Liver (tissue), 9 donors: ENCODE results near the gene STKLD1. TPM values are rescaled to one million over a fixed set of nuclear protein-coding genes. Genes with fewer than 3 reads are reported as not detected.

Experiments
- DNase-seq: peaks from one replicate; pipeline ENCODE4 v3.0.0-alpha.2; 2017; ENCODE audit warnings: low spot score
- H3K27ac ChIP-seq, 2 donors: one replicate each; pipeline ENCODE4 v1.7.0; 2013; ENCODE audit warnings: inconsistent platforms in 2 of 2, low read length in 2 of 2, control low read depth in 1 of 2, low read depth in 1 of 2, mild to moderate bottlenecking in 1 of 2
- H3K27me3 ChIP-seq, 4 donors: one replicate each; pipeline versions ENCODE4 v1.6.1 to v1.7.0; 2013; ENCODE audit warnings: low read length in 3 of 4, inconsistent platforms in 1 of 4, mild to moderate bottlenecking in 1 of 4, moderate library complexity in 1 of 4; ENCODE audit not compliant: control insufficient read depth in 4 of 4, insufficient read depth in 4 of 4
- H3K36me3 ChIP-seq, 4 donors: one replicate each; pipeline versions ENCODE4 v1.6.1 to v1.7.0; 2013; ENCODE audit warnings: low read length in 3 of 4, mild to moderate bottlenecking in 3 of 4, low read depth in 1 of 4, moderate library complexity in 1 of 4; ENCODE audit not compliant: control insufficient read depth in 4 of 4, insufficient read depth in 3 of 4
- H3K4me1 ChIP-seq, 4 donors: one replicate each; pipeline versions ENCODE4 v1.6.1 to v1.7.0; 2013; ENCODE audit warnings: low read length in 3 of 4, mild to moderate bottlenecking in 3 of 4, moderate library complexity in 1 of 4; ENCODE audit not compliant: control insufficient read depth in 4 of 4, insufficient read depth in 4 of 4
- H3K4me3 ChIP-seq, 3 donors: one replicate each; pipeline versions ENCODE4 v1.6.1 to v1.7.0; 2013; ENCODE audit warnings: low read length in 3 of 3, control low read depth in 1 of 3, low read depth in 1 of 3, mild to moderate bottlenecking in 1 of 3
- H3K9ac ChIP-seq, 2 donors: one replicate each; pipeline ENCODE4 v1.7.0; 2013; ENCODE audit warnings: low read length in 2 of 2, mild to moderate bottlenecking in 2 of 2, moderate library complexity in 2 of 2, control low read depth in 1 of 2, low read depth in 1 of 2
- H3K9me3 ChIP-seq, 4 donors: one replicate each; pipeline versions ENCODE4 v1.6.1 to v1.7.0; 2013; ENCODE audit warnings: low read length in 3 of 4; ENCODE audit not compliant: control insufficient read depth in 4 of 4
- ATF3 ChIP-seq: IDR thresholded peaks from 2 replicates; pipeline ENCODE4 v1.6.1; 2016; ENCODE audit warnings: antibody characterized with exemption
- CTCF ChIP-seq: fragments of 150-350 bp; IDR thresholded peaks from 2 replicates; pipeline ENCODE4 v1.5.1; 2017; ENCODE audit warnings: improper control_type of control experiment, low read depth, low read length; ENCODE audit not compliant: missing input control
- EGR1 ChIP-seq, 2 donors: IDR thresholded peaks; 2 replicates each; pipeline ENCODE4 v1.6.1; 2016 to 2018; ENCODE audit warnings: antibody characterized with exemption in 2 of 2, low read depth in 2 of 2
- FOXA1 ChIP-seq: IDR thresholded peaks from 2 replicates; pipeline ENCODE4 v1.6.1; 2016; ENCODE audit warnings: antibody characterized with exemption
- FOXA2 ChIP-seq: IDR thresholded peaks from 2 replicates; pipeline ENCODE4 v1.6.1; 2016; ENCODE audit warnings: antibody characterized with exemption
- GABPA ChIP-seq, 2 donors: IDR thresholded peaks in 1 of 2; conservative IDR thresholded peaks in 1 of 2; 2 replicates each; pipeline ENCODE4 v1.6.1; 2016; ENCODE audit warnings: antibody characterized with exemption in 2 of 2, mild to moderate bottlenecking in 1 of 2, moderate library complexity in 1 of 2
- HNF4A ChIP-seq, 2 donors: conservative IDR thresholded peaks; 2 replicates each; pipeline ENCODE4 v1.6.1; 2016; ENCODE audit warnings: antibody characterized with exemption in 2 of 2, mild to moderate bottlenecking in 2 of 2
- HNF4G ChIP-seq: IDR thresholded peaks from 2 replicates; pipeline ENCODE4 v1.6.1; 2016; ENCODE audit warnings: antibody characterized with exemption
- JUND ChIP-seq, 2 donors: IDR thresholded peaks; 2 replicates each; pipeline ENCODE4 v1.6.1; 2016; ENCODE audit warnings: antibody characterized with exemption in 2 of 2
- MAX ChIP-seq: IDR thresholded peaks from 2 replicates; pipeline ENCODE4 v1.6.1; 2016; ENCODE audit warnings: antibody characterized with exemption
- NR2F2 ChIP-seq: IDR thresholded peaks from 2 replicates; pipeline ENCODE4 v1.6.1; 2016; ENCODE audit warnings: antibody characterized with exemption
- RAD21 ChIP-seq, 2 donors: IDR thresholded peaks; 2 replicates each; pipeline ENCODE4 v1.6.1; 2016; ENCODE audit warnings: antibody characterized with exemption in 2 of 2, mild to moderate bottlenecking in 2 of 2
- RXRA ChIP-seq, 2 donors: IDR thresholded peaks; 2 replicates each; pipeline ENCODE4 v1.6.1; 2017 to 2018; ENCODE audit warnings: antibody characterized with exemption in 2 of 2, mild to moderate bottlenecking in 1 of 2
- SP1 ChIP-seq: IDR thresholded peaks from 2 replicates; pipeline ENCODE4 v1.6.1; 2018; ENCODE audit warnings: antibody characterized with exemption, mild to moderate bottlenecking
- TAF1 ChIP-seq: conservative IDR thresholded peaks from 2 replicates; pipeline ENCODE4 v1.6.1; 2016; ENCODE audit warnings: antibody characterized with exemption, mild to moderate bottlenecking
- YY1 ChIP-seq: IDR thresholded peaks from 2 replicates; pipeline ENCODE4 v1.6.1; 2016; ENCODE audit warnings: antibody characterized with exemption, mild to moderate bottlenecking
- WGBS: extraction: QIAGEN DNeasy Blood & Tissue Kit; methylation state at CpG from one replicate; pipeline ENCODE4 v1.1.7; 2013; 5-methylcytosine and 5-hydroxymethylcytosine counted together
- polyA plus RNA-seq, 2 donors: library from polyadenylated mRNA; stranded (reverse) in 1 of 2; unstranded in 1 of 2; fragments of 200-250 nt in 1 of 2; fragments of >200 nt in 1 of 2; fragmentation: Nextera tagmentation in 1 of 2; extraction: Ambion mirVana in 1 of 2; gene quantifications; one replicate each; pipeline versions ENCODE4 v1.2.1 to v1.2.3, GENCODE V29; 2013 to 2015
- total RNA-seq, 2 donors: library from RNA; depleted of rRNA; stranded (reverse); fragments of >200 nt; gene quantifications; one replicate each; pipeline ENCODE4 v1.2.3, GENCODE V29; 2014
- TF ChIP-seq, protein P1 (sequence below): IDR thresholded peaks from 2 replicates; pipeline ENCODE4 v1.6.1; 2016; ENCODE audit warnings: antibody characterized with exemption, mild to moderate bottlenecking
- TF ChIP-seq, protein P2 (sequence below): IDR thresholded peaks from 2 replicates; pipeline ENCODE4 v1.6.1; 2016; ENCODE audit warnings: antibody characterized with exemption
- donor health status: healthy.
- donor health status: healthy.
- donor health status: healthy.
- donor health status: healthy.
- donor health status: healthy.

Gene STKLD1
- total and polyA plus RNA-seq, 4 donors, result 0.25 to 0.85 (median 0.33) TPM

GRCh38 chr9:133339641-133340040 is 36.5 kb upstream of the STKLD1 start:
- peaks cover 0 to 15% (median 12%) of the 10 kb centered on the region in 4 donors for H3K4me1 ChIP-seq
- H3K9ac ChIP-seq, result no peak overlapping the region
- peak overlapping the region in 1 of 2 donors; percentile 9 for H3K27ac ChIP-seq
- no peak for DNase-seq
- no peaks in the 10 kb centered on the region for H3K9me3 ChIP-seq
- H3K4me3 ChIP-seq, result no peak overlapping the region
- 88% methylated on average over 5 of the region's 5 CpGs for WGBS
- no peaks in the 10 kb centered on the region for H3K27me3 ChIP-seq
- TF ChIP-seq FOXA2 (no peak), HNF4A (conservative IDR thresholded peaks at IDR 0.05) (no peak), HNF4G (no peak), EGR1 (IDR thresholded peaks at IDR 0.05; ENCODE audit: low read depth in 2 of 2) (no peak), TAF1 (no peak), NR2F2 (no peak)
- H3K36me3 ChIP-seq, result peaks cover 0 to 42% (median 13%) of the 10 kb centered on the region in 4 donors

DNA sequence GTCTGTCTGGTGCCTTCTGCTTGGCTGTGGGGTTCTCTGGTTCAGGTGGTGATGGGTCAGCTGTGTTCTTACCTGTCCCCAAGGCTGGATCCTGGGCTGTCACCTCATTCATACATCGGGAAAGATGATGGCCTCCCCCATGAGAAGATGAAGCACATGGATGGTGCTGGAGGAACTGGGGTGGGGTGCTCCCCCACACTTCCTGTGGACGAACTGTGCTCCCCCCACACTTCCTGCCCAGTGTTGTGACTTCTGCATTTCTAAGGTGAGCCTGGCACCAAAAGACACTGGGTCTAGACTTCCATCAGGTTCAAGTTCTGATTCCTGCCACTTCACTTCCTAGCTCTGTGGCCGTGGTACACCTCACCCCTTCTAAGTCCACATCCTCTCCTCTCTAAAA is 35.9 kb upstream of the STKLD1 start:
- H3K9me3 ChIP-seq, result no peaks in the 10 kb centered on the region
- WGBS, result 81% methylated on average over 3 of the region's 3 CpGs
- no peaks in the 10 kb centered on the region for H3K27me3 ChIP-seq
- H3K27ac ChIP-seq, result peak overlapping the region in 1 of 2 donors; percentile 9
- DNase-seq, result no peak
- peaks cover 0 to 12% (median 6%) of the 10 kb centered on the region in 4 donors for H3K4me1 ChIP-seq
- no peak for TF ChIP-seq SP1
- TF ChIP-seq, protein P1, sequence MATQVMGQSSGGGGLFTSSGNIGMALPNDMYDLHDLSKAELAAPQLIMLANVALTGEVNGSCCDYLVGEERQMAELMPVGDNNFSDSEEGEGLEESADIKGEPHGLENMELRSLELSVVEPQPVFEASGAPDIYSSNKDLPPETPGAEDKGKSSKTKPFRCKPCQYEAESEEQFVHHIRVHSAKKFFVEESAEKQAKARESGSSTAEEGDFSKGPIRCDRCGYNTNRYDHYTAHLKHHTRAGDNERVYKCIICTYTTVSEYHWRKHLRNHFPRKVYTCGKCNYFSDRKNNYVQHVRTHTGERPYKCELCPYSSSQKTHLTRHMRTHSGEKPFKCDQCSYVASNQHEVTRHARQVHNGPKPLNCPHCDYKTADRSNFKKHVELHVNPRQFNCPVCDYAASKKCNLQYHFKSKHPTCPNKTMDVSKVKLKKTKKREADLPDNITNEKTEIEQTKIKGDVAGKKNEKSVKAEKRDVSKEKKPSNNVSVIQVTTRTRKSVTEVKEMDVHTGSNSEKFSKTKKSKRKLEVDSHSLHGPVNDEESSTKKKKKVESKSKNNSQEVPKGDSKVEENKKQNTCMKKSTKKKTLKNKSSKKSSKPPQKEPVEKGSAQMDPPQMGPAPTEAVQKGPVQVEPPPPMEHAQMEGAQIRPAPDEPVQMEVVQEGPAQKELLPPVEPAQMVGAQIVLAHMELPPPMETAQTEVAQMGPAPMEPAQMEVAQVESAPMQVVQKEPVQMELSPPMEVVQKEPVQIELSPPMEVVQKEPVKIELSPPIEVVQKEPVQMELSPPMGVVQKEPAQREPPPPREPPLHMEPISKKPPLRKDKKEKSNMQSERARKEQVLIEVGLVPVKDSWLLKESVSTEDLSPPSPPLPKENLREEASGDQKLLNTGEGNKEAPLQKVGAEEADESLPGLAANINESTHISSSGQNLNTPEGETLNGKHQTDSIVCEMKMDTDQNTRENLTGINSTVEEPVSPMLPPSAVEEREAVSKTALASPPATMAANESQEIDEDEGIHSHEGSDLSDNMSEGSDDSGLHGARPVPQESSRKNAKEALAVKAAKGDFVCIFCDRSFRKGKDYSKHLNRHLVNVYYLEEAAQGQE, result no peak
- no peak for TF ChIP-seq RAD21 (IDR thresholded peaks at IDR 0.05)
- no peak for TF ChIP-seq FOXA2
- TF ChIP-seq, protein P2, sequence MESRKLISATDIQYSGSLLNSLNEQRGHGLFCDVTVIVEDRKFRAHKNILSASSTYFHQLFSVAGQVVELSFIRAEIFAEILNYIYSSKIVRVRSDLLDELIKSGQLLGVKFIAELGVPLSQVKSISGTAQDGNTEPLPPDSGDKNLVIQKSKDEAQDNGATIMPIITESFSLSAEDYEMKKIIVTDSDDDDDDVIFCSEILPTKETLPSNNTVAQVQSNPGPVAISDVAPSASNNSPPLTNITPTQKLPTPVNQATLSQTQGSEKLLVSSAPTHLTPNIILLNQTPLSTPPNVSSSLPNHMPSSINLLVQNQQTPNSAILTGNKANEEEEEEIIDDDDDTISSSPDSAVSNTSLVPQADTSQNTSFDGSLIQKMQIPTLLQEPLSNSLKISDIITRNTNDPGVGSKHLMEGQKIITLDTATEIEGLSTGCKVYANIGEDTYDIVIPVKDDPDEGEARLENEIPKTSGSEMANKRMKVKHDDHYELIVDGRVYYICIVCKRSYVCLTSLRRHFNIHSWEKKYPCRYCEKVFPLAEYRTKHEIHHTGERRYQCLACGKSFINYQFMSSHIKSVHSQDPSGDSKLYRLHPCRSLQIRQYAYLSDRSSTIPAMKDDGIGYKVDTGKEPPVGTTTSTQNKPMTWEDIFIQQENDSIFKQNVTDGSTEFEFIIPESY, result no peak
- TF ChIP-seq HNF4A (conservative IDR thresholded peaks at IDR 0.05), result no peak
- TF ChIP-seq ATF3, result no peak
- TF ChIP-seq HNF4G, result no peak
- no peak for TF ChIP-seq EGR1 (IDR thresholded peaks at IDR 0.05; ENCODE audit: low read depth in 2 of 2)
- TF ChIP-seq JUND (IDR thresholded peaks at IDR 0.05), result no peak
- no peak for TF ChIP-seq NR2F2
- no peak for TF ChIP-seq FOXA1
- no peak for TF ChIP-seq RXRA (IDR thresholded peaks at IDR 0.05)
- no peak for TF ChIP-seq TAF1
- no peak for TF ChIP-seq CTCF
- no peak for TF ChIP-seq YY1
- no peak for TF ChIP-seq MAX
- no peak for TF ChIP-seq GABPA (IDR thresholded peaks at IDR 0.05 in 1 of 2, conservative IDR thresholded peaks at IDR 0.05 in 1 of 2)
- H3K9ac ChIP-seq, result no peak overlapping the region
- H3K4me3 ChIP-seq, result no peak overlapping the region
- H3K36me3 ChIP-seq, result peaks cover 0 to 44% (median 13%) of the 10 kb centered on the region in 4 donors
